Fibroblast of villous mesenchyme (primary cell): Measurements from ENCODE around the gene TLR9. TPM values are rescaled to one million over a fixed set of nuclear protein-coding genes. Genes with fewer than 3 reads are reported as not detected.

Source experiments
- DNase-seq: peaks from one replicate; pipeline ENCODE4 v3.0.0-alpha.2; 2010; ENCODE audit warnings: low read depth
- H3K4me3 ChIP-seq: 2 replicates; pipeline ENCODE4 v1.5.1; 2011; ENCODE audit warnings: low read depth, mild to moderate bottlenecking, low read length
- total RNA-seq: library from RNA; depleted of rRNA; stranded (reverse); fragments of >200 nt; gene quantifications from 2 replicates; pipeline ENCODE4 v1.2.3, GENCODE V29; 2012
- TF ChIP-seq, protein P1 (sequence below): IDR thresholded peaks from 2 replicates; pipeline ENCODE4 v1.5.1; 2012; ENCODE audit warnings: low read depth, mild to moderate bottlenecking, low read length; ENCODE audit not compliant: insufficient read depth

Gene TLR9
- total RNA-seq, 1 donor, result not detected

DNA sequence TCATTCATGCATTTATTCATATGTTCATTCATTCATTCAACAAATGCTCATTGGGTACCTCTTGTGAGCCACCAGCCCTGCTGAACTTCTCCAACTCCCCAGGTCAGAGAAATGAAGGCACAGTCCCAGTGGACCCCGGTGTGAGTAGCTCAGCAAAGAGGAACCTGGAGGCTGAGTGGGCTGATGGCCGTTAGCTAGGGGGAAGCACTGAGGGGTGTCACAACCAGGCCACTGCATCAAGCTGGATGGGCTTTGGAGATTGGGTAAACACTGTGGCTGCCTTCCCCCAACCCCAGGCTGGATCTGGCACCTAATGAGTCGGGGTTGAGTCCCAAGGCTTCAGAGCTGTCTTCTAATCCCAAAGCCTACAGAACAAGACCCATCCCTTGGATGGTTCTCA is 39.6 kb downstream of the TLR9 start:
- no peak overlapping the region for H3K4me3 ChIP-seq
- no peak for DNase-seq
- TF ChIP-seq, protein P1, sequence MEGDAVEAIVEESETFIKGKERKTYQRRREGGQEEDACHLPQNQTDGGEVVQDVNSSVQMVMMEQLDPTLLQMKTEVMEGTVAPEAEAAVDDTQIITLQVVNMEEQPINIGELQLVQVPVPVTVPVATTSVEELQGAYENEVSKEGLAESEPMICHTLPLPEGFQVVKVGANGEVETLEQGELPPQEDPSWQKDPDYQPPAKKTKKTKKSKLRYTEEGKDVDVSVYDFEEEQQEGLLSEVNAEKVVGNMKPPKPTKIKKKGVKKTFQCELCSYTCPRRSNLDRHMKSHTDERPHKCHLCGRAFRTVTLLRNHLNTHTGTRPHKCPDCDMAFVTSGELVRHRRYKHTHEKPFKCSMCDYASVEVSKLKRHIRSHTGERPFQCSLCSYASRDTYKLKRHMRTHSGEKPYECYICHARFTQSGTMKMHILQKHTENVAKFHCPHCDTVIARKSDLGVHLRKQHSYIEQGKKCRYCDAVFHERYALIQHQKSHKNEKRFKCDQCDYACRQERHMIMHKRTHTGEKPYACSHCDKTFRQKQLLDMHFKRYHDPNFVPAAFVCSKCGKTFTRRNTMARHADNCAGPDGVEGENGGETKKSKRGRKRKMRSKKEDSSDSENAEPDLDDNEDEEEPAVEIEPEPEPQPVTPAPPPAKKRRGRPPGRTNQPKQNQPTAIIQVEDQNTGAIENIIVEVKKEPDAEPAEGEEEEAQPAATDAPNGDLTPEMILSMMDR, result no peak

DNA sequence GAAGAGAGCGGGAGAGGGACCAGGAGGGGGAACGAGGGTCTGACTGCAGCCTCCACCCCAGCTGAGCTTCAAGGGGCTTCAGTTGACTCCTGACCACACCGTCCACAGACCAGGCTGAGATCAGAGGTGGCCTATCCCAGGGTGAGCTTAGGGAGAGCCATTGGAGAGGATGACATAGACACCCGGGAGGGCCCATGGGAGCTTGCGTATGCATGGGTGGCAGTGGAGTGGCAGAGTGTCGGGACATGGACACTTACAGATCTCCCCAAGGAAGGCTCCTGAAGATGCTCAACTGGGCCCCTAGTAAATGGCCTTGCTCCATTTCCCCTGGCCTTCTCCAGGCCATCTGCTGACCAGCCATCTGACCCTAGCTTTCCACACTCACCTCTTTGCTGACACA is 40.1 kb downstream of the TLR9 start:
- no peak overlapping the region for H3K4me3 ChIP-seq
- TF ChIP-seq, protein P1, result no peak

DNA sequence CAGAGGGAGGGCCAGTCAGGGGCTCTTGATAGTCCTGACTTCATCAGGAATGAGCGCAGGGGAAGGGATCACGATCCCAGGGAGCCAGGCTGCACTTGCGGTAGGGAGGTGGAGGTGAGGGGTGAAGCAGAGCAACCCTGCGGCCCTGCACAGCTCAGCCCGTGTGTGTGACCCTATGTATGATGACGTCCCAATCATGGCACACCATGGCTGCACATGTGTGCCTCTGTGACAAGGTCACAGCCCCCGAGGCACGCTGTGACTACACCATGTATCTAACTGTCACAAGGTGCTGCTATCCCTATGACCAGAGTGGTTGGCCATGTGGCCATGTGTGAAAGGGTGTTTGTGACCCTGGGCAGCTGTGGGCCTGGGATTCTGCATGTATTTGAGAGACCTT is 40.8 kb downstream of the TLR9 start:
- TF ChIP-seq, protein P1, result no peak
- H3K4me3 ChIP-seq, result no peak overlapping the region
- DNase-seq, result no peak

More for the DNA sequence above, 40.1 kb downstream of the TLR9 start:
- no peak for DNase-seq

DNA sequence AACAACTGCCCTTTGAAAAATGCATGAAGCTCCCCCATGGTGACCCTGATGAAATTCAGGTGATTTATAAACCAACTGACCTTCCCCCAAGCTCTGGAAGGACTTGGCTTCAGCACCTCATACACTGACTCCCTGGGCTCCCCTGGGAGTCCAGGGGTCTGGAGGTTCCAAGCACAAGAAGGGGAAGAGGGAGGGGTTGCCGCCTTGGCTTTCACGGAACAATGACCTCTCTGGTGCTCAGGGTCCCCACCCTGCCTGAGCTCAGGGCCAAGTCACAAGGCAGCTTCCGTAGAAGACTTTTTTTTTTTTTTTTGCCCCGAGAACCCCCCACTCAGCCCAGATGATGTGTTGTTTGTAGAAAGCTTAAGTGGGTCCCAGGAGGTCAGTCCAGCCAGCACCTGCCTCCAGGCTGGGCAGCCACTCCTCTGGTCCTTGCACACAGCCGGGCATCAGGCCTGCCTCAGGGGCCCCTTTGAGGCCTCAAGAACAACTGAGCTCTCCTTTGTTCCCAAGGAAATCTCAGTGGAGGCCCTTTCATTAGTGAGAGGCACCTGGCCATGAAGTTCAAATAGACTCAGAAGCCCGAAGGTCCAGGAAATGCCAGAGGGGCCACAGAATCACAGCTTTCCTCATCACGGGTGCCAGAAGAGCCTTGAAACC is 41.5 kb downstream of the TLR9 start:
- H3K4me3 ChIP-seq, result no peak overlapping the region
- TF ChIP-seq, protein P1, result no peak
- DNase-seq, result no peak

DNA sequence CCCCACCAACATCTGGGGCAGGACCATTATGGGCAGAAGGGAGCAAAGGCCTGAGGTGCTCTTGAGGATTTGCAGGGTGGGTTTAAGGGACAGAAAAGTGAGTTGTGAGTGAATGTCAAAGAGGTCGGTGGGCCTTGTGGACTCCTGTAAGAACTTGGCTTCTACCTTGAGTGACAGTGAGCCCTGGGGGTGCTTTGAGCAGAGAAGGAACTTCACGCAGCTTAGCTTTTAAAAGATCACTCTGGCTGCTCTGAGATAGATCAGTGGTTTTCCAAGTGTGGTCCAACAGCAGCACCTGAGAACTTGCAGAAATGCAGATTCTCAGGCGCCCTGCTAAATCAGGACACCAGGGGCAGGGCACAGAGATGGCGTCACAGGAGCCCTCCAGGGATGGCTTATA is 42.8 kb downstream of the TLR9 start:
- H3K4me3 ChIP-seq, result no peak overlapping the region
- TF ChIP-seq, protein P1, result no peak
- DNase-seq, result no peak

DNA sequence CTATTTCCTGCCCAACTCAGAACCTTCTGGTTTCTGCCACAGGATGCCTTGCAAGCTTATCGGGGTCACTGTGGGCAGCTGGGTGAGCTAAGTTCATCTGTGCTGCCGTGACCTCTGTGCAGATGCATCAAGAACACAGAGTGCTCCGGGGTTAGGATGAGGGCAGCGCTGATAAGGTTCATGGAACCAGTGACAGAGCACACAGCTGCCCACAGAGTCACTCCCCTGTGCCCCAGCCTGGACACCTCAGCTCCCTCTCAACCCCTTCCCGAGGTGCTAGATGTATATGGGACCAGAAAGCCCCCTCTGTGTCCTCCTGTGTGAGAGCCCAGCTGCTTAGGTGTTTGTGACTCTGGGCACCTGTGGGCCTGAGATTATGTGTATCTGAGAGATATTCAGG is 43.2 kb downstream of the TLR9 start:
- DNase-seq, result no peak
- TF ChIP-seq, protein P1, result no peak
- no peak overlapping the region for H3K4me3 ChIP-seq

DNA sequence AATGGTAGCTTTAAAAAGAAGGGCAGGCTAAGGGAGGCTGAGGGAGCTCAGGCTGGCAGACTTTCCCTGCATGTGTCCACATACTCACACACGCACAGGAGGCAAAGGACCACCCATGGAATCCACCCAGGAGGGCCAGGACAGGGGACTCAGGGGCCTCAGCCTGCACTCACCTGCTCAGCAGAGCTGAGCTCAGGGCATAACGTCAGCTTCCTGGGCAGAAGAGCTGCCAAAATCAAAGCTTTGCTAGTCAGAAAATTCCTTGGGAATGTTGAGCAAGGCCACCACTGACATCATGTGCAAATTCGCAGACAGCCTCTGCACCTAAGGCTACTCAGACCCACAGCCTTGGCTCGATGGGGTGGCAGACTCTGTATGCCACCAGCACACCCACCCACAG is 43.9 kb downstream of the TLR9 start:
- H3K4me3 ChIP-seq, result no peak overlapping the region
- DNase-seq, result peak; percentile 65
- TF ChIP-seq, protein P1, result no peak
